ENCODE data around the gene OLFM2. TPM values are rescaled to one million over a fixed set of nuclear protein-coding genes. Genes with fewer than 3 reads are reported as not detected.

The OLFM2 gene
- total and polyA plus RNA-seq, 2 donors (not counting 1 experiment from before 2014, with no cell fraction given): 0.66 to 11.6 TPM

- H3K4me2 ChIP-seq (ENCODE audit: extremely low read depth, insufficient read depth, low read length): no peak overlapping the region
- H2AFZ ChIP-seq (ENCODE audit: low read length): no peak overlapping the region
- peak overlapping the region; percentile 51 for H3K27ac ChIP-seq (ENCODE audit: insufficient read depth, low read length)
These were observed 22.1 kb upstream of the OLFM2 start for GRCh38 chr19:9958379-9958821.

GRCh38 chr19:9956956-9957355, 20.6 kb upstream of the OLFM2 start:
- Histone ChIP-seq H3K36me3 (ENCODE audit: control insufficient read depth, insufficient read depth, low read length) (no peaks in the 10 kb centered on the region), H4K20me1 (ENCODE audit: control insufficient read depth, extremely low read depth, insufficient read depth, low read length) (no peaks in the 10 kb centered on the region), H3K4me3 (replicated peaks in 1 of 4; ENCODE audit: control extremely low read depth in 1 of 4, insufficient read depth in 1 of 4, low read depth in 3 of 4, low read length in 4 of 4) (no peak overlapping the region), H3K9ac (ENCODE audit: insufficient read depth, low read length) (no peak overlapping the region), H3K9me3 (ENCODE audit: control insufficient read depth, insufficient read depth, low read depth, low read length) (no peaks in the 10 kb centered on the region), H3K27ac (ENCODE audit: insufficient read depth, low read length) (no peak overlapping the region), H3K4me1 (ENCODE audit: control insufficient read depth, extremely low read depth, insufficient read depth, low read length) (peaks cover 7% of the 10 kb centered on the region), H3K27me3 (ENCODE audit: control insufficient read depth, insufficient read depth, low read length) (no peaks in the 10 kb centered on the region), H3K4me2 (ENCODE audit: extremely low read depth, insufficient read depth, low read length) (no peak overlapping the region), H2AFZ (ENCODE audit: low read length) (no peak overlapping the region), H3K79me2 (ENCODE audit: control insufficient read depth, insufficient read depth, low read length) (no peaks in the 10 kb centered on the region)
- TF ChIP-seq CTCF (conservative IDR thresholded peaks at IDR 0.05 in 1 of 2, IDR thresholded peaks at IDR 0.05 in 1 of 2; ENCODE audit: low read depth in 1 of 2, low read length in 2 of 2): no peak
- TF ChIP-seq EZH2 (IDR thresholded peaks at IDR 0.05; ENCODE audit: low read length, missing control alignments): no peak
- no peak for DNase-seq (ENCODE audit: low read depth in 2 of 2)

More at GRCh38 chr19:9958379-9958821, 22.1 kb upstream of the OLFM2 start:
- no peak overlapping the region for H3K4me3 ChIP-seq (replicated peaks in 1 of 4; ENCODE audit: control extremely low read depth in 1 of 4, insufficient read depth in 1 of 4, low read depth in 3 of 4, low read length in 4 of 4)
- no peak overlapping the region for H3K9ac ChIP-seq (ENCODE audit: insufficient read depth, low read length)
- TF ChIP-seq CTCF (conservative IDR thresholded peaks at IDR 0.05 in 1 of 2, IDR thresholded peaks at IDR 0.05 in 1 of 2; ENCODE audit: low read depth in 1 of 2, low read length in 2 of 2): peak in 1 of 2 donors; percentile 8
- no peak for TF ChIP-seq EZH2 (IDR thresholded peaks at IDR 0.05; ENCODE audit: low read length, missing control alignments)
- peak; percentile 85 to 94 for DNase-seq (ENCODE audit: low read depth in 2 of 2)
- no peaks in the 10 kb centered on the region for H4K20me1 ChIP-seq (ENCODE audit: control insufficient read depth, extremely low read depth, insufficient read depth, low read length)
- no peaks in the 10 kb centered on the region for H3K27me3 ChIP-seq (ENCODE audit: control insufficient read depth, insufficient read depth, low read length)
- H3K4me1 ChIP-seq (ENCODE audit: control insufficient read depth, extremely low read depth, insufficient read depth, low read length): peaks cover 7% of the 10 kb centered on the region
- no peaks in the 10 kb centered on the region for H3K79me2 ChIP-seq (ENCODE audit: control insufficient read depth, insufficient read depth, low read length)
- H3K9me3 ChIP-seq (ENCODE audit: control insufficient read depth, insufficient read depth, low read depth, low read length): no peaks in the 10 kb centered on the region
- H3K36me3 ChIP-seq (ENCODE audit: control insufficient read depth, insufficient read depth, low read length): no peaks in the 10 kb centered on the region

DNA sequence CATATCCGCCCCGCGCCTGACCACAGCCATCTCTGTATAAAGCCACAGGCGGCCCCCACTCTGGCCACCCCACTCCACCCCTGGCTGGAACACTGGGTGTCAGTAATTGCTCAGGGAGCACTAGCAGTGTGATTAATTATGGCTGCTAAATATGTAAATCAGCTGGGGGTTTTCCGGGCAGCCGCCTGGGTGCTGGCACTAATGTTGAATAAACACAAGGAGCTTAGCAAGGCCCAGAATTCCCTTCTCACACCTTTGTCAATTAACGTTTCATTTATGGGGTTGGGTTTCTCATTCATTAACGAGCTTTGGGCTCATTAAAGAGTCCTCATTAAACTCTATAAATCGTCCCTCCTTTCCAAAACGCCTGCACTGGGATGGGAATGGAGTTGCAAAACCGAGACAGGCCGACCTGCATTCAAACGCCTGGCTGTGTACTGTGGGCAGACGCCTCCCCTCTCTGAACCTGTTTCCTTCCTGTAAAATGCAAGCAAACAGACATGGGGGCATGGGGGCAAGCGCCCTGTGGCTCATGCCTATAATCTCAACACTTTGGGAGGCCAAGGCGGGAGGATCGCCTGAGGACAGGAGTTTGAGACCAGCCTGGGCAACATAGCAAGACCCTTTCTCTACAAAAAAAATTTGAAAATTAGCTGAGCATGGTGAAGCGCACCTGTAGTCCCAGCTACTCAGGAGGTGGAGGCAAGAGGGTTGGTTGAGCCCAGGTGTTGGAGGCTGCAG, 17.7 kb upstream of the OLFM2 start:
- H3K27ac ChIP-seq (ENCODE audit: insufficient read depth, low read length): no peak overlapping the region
- no peaks in the 10 kb centered on the region for H3K9me3 ChIP-seq (ENCODE audit: control insufficient read depth, insufficient read depth, low read depth, low read length)
- DNase-seq (ENCODE audit: low read depth in 2 of 2): peak in 1 of 2 donors; percentile 86
- peaks cover 7% of the 10 kb centered on the region for H3K4me1 ChIP-seq (ENCODE audit: control insufficient read depth, extremely low read depth, insufficient read depth, low read length)
- no peaks in the 10 kb centered on the region for H3K27me3 ChIP-seq (ENCODE audit: control insufficient read depth, insufficient read depth, low read length)
- no peaks in the 10 kb centered on the region for H3K79me2 ChIP-seq (ENCODE audit: control insufficient read depth, insufficient read depth, low read length)
- no peak for TF ChIP-seq EZH2 (IDR thresholded peaks at IDR 0.05; ENCODE audit: low read length, missing control alignments)
- no peak for TF ChIP-seq CTCF (conservative IDR thresholded peaks at IDR 0.05 in 1 of 2, IDR thresholded peaks at IDR 0.05 in 1 of 2; ENCODE audit: low read depth in 1 of 2, low read length in 2 of 2)
- no peaks in the 10 kb centered on the region for H3K36me3 ChIP-seq (ENCODE audit: control insufficient read depth, insufficient read depth, low read length)
- no peak overlapping the region for H3K4me2 ChIP-seq (ENCODE audit: extremely low read depth, insufficient read depth, low read length)
- H3K9ac ChIP-seq (ENCODE audit: insufficient read depth, low read length): no peak overlapping the region
- H3K4me3 ChIP-seq (replicated peaks in 1 of 4; ENCODE audit: control extremely low read depth in 1 of 4, insufficient read depth in 1 of 4, low read depth in 3 of 4, low read length in 4 of 4): no peak overlapping the region
- no peak overlapping the region for H2AFZ ChIP-seq (ENCODE audit: low read length)
- no peaks in the 10 kb centered on the region for H4K20me1 ChIP-seq (ENCODE audit: control insufficient read depth, extremely low read depth, insufficient read depth, low read length)
